H1 (cell line): Measurements from ENCODE around the gene MYBPC2. TPM values are rescaled to one million over a fixed set of nuclear protein-coding genes. Genes with fewer than 3 reads are reported as not detected.
A peak's percentile ranks its signal among the peaks of the same experiment; 100 is the strongest.

Experiments
- CTCF ChIA-PET: fragments of 300-600 bp; sonication (Branson Sonifier 250); formaldehyde crosslinking; loops from one replicate; lab custom pipeline; 2021; ENCODE audit not compliant: partially characterized antibody; lab: Charles Lee
- POLR2A ChIA-PET: fragments of 300-600 bp; sonication (Branson Sonifier 250); formaldehyde crosslinking; loops from one replicate; lab custom pipeline; 2021; ENCODE audit warnings: inconsistent platforms; ENCODE audit not compliant: partially characterized antibody; lab: Charles Lee
- DNase-seq, 2 experiments: peaks; one replicate each; pipeline versions ENCODE4 v3.0.0 to v3.0.0-alpha.2; 2010 to 2022; ENCODE audit warnings: low spot score in 2 of 2, low read depth in 1 of 2, mixed read lengths in 1 of 2
- FAIRE-seq: peaks from 2 replicates; lab custom pipeline; 2011; peaks lifted over from hg19 to GRCh38; lab: Jason Lieb, UNC
- H2AFZ ChIP-seq: 2 replicates; pipeline ENCODE4 v1.8.1; 2012; ENCODE audit warnings: low read length, inconsistent platforms
- H2AK5ac ChIP-seq: 2 replicates; pipeline ENCODE4 v1.6.1; 2013; ENCODE audit warnings: low read depth, low read length
- H2BK120ac ChIP-seq: replicated peaks from 2 replicates; pipeline ENCODE3; 2013; ENCODE audit warnings: low read depth, low read length, inconsistent platforms
- H2BK12ac ChIP-seq: 2 replicates; pipeline ENCODE4 v1.6.1; 2013; ENCODE audit warnings: low read depth, low read length
- H2BK15ac ChIP-seq: 2 replicates; pipeline ENCODE4 v1.6.1; 2013; ENCODE audit warnings: low read length
- H2BK20ac ChIP-seq: 2 replicates; pipeline ENCODE4 v1.6.1; 2013; ENCODE audit warnings: low read length
- H2BK5ac ChIP-seq: 2 replicates; pipeline ENCODE4 v1.6.1; 2013; ENCODE audit warnings: low read depth, low read length
- H3K14ac ChIP-seq: 2 replicates; pipeline ENCODE4 v1.6.1; 2013; ENCODE audit warnings: inconsistent platforms; ENCODE audit not compliant: insufficient read length
- H3K18ac ChIP-seq: 2 replicates; pipeline ENCODE4 v1.6.1; 2013; ENCODE audit warnings: low read length; ENCODE audit errors: extremely low read depth
- H3K23ac ChIP-seq: 2 replicates; pipeline ENCODE4 v1.6.1; 2013; ENCODE audit warnings: inconsistent platforms; ENCODE audit not compliant: insufficient read length
- H3K23me2 ChIP-seq: 2 replicates; pipeline ENCODE4 v1.6.1; 2013; ENCODE audit warnings: low read depth, low read length
- H3K27ac ChIP-seq: 2 replicates; pipeline ENCODE4 v1.6.1; 2011; ENCODE audit warnings: low read depth, low read length, inconsistent platforms
- H3K27me3 ChIP-seq, 4 experiments: replicated peaks in 1 of 4; 1 replicate in 1 of 4; 2 replicates in 3 of 4; pipeline versions ENCODE4 v1.6.1 to v1.8.1; 2011 to 2013; ENCODE audit warnings: low read length in 3 of 4, mild to moderate bottlenecking in 3 of 4, inconsistent platforms in 2 of 4, mixed read lengths in 2 of 4, moderate library complexity in 1 of 4; ENCODE audit not compliant: control insufficient read depth in 3 of 4, insufficient read depth in 3 of 4; ENCODE audit errors: extremely low read depth in 1 of 4
- H3K36me3 ChIP-seq, 4 experiments: 2 replicates each; pipeline versions ENCODE4 v1.6.1 to v1.8.1; 2011 to 2013; ENCODE audit warnings: mild to moderate bottlenecking in 4 of 4, low read length in 3 of 4, moderate library complexity in 2 of 4, control low read depth in 1 of 4, inconsistent platforms in 1 of 4; ENCODE audit not compliant: insufficient read depth in 4 of 4, control insufficient read depth in 2 of 4
- H3K4ac ChIP-seq: replicated peaks from 2 replicates; pipeline ENCODE3; 2013; ENCODE audit warnings: low read length, low read depth, mixed read lengths, inconsistent platforms; ENCODE audit not compliant: insufficient read length
- H3K4me1 ChIP-seq, 4 experiments: replicated peaks in 1 of 4; 1 replicate in 1 of 4; 2 replicates in 3 of 4; pipeline versions ENCODE4 v1.6.1 to v1.8.1; 2011 to 2013; ENCODE audit warnings: low read length in 3 of 4, inconsistent platforms in 2 of 4, mixed read lengths in 1 of 4; ENCODE audit not compliant: insufficient read depth in 4 of 4, control insufficient read depth in 3 of 4
- H3K4me2 ChIP-seq, 2 experiments: 2 replicates each; pipeline versions ENCODE4 v1.6.1 to v1.8.1; 2011 to 2013; ENCODE audit warnings: low read depth in 2 of 2, low read length in 2 of 2, control low read depth in 1 of 2, inconsistent platforms in 1 of 2, mild to moderate bottlenecking in 1 of 2; ENCODE audit not compliant: insufficient read depth in 1 of 2
- H3K4me3 ChIP-seq, 4 experiments: fragments of 200-600, 300-600 bp in 1 of 4; sonication (generic), shearing (Covaris generic), sonication (Bioruptor Twin) in 1 of 4; 2 replicates each; pipeline versions ENCODE4 v1.5.1 to v1.8.1; 2011 to 2016; ENCODE audit warnings: low read length in 4 of 4, low read depth in 3 of 4, control low read depth in 2 of 4, inconsistent platforms in 2 of 4, mild to moderate bottlenecking in 2 of 4, mixed read lengths in 1 of 4, moderate library complexity in 1 of 4; ENCODE audit not compliant: insufficient read depth in 2 of 4; ENCODE audit errors: extremely low read depth in 1 of 4
- H3K56ac ChIP-seq: replicated peaks from 2 replicates; pipeline ENCODE3; 2013; ENCODE audit warnings: low read depth, mild to moderate bottlenecking, mixed read lengths, low read length, inconsistent platforms; ENCODE audit not compliant: insufficient read length
- H3K79me1 ChIP-seq: 2 replicates; pipeline ENCODE4 v1.6.1; 2013; ENCODE audit warnings: low read depth, low read length, control low read depth
- H3K79me2 ChIP-seq, 2 experiments: 2 replicates each; pipeline versions ENCODE4 v1.6.1 to v1.8.1; 2012 to 2013; ENCODE audit warnings: low read length in 2 of 2, mild to moderate bottlenecking in 2 of 2, inconsistent platforms in 1 of 2; ENCODE audit not compliant: insufficient read depth in 2 of 2, control insufficient read depth in 1 of 2
- H3K9ac ChIP-seq, 4 experiments: replicated peaks in 1 of 4; 1 replicate in 1 of 4; 2 replicates in 3 of 4; pipeline versions ENCODE4 v1.6.1 to v1.8.1; 2011 to 2013; ENCODE audit warnings: low read depth in 3 of 4, low read length in 3 of 4, control low read depth in 2 of 4, mild to moderate bottlenecking in 2 of 4, moderate library complexity in 2 of 4, inconsistent platforms in 1 of 4; ENCODE audit errors: extremely low read depth in 1 of 4
- H3K9me3 ChIP-seq, 2 experiments: 2 replicates each; pipeline versions ENCODE4 v1.6.1 to v1.8.1; 2012 to 2013; ENCODE audit warnings: mild to moderate bottlenecking in 2 of 2, moderate library complexity in 2 of 2, control low read depth in 1 of 2, inconsistent platforms in 1 of 2, low read depth in 1 of 2, low read length in 1 of 2, mixed read lengths in 1 of 2; ENCODE audit not compliant: insufficient read depth in 2 of 2
- H4K20me1 ChIP-seq, 2 experiments: replicated peaks in 1 of 2; 2 replicates each; pipeline versions ENCODE3 to v1.8.1; 2011 to 2013; ENCODE audit warnings: inconsistent platforms in 2 of 2, low read length in 2 of 2, mild to moderate bottlenecking in 1 of 2; ENCODE audit not compliant: insufficient read depth in 2 of 2, control insufficient read depth in 1 of 2
- H4K5ac ChIP-seq: 2 replicates; pipeline ENCODE4 v1.6.1; 2013; ENCODE audit warnings: low read length, low read depth, mixed read lengths, inconsistent platforms; ENCODE audit not compliant: insufficient read length
- H4K8ac ChIP-seq: 2 replicates; pipeline ENCODE4 v1.8.0; 2013; ENCODE audit warnings: mild to moderate bottlenecking, moderate library complexity, low read length, inconsistent platforms; ENCODE audit not compliant: insufficient read depth; ENCODE audit errors: extremely low read depth
- H4K91ac ChIP-seq: replicated peaks from 2 replicates; pipeline ENCODE3; 2013; ENCODE audit warnings: low read length, mixed read lengths, inconsistent platforms; ENCODE audit not compliant: insufficient read length
- CBX8 ChIP-seq: fragments of 300-800, 300-1000 bp; sonication (generic); IDR thresholded peaks from 2 replicates; pipeline ENCODE4 v1.7.1; 2016; ENCODE audit warnings: low read depth, low read length, borderline replicate concordance
- CEBPB ChIP-seq: IDR thresholded peaks from 2 replicates; pipeline ENCODE4 v1.6.1; 2012; ENCODE audit warnings: low read depth, low read length
- CHD1 ChIP-seq: IDR thresholded peaks from 2 replicates; pipeline ENCODE4 v1.6.1; 2012; ENCODE audit warnings: low read depth, low read length, improper control_type of control experiment
- CREB1 ChIP-seq: IDR thresholded peaks from 2 replicates; pipeline ENCODE4 v1.6.1; 2012; ENCODE audit warnings: inconsistent platforms
- EGR1 ChIP-seq: IDR thresholded peaks from 2 replicates; pipeline ENCODE4 v1.6.1; 2011; ENCODE audit warnings: low read depth, low read length, borderline replicate concordance
- KDM5A ChIP-seq: fragments of 200-600 bp; IDR thresholded peaks from 2 replicates; pipeline ENCODE4 v1.7.1; 2012; ENCODE audit warnings: mild to moderate bottlenecking, low read length, inconsistent platforms, mixed read lengths
- MAFK ChIP-seq: IDR thresholded peaks from 2 replicates; pipeline ENCODE4 v1.6.1; 2012; ENCODE audit warnings: low read depth, mild to moderate bottlenecking, improper control_type of control experiment, low read length
- NRF1 ChIP-seq: IDR thresholded peaks from 2 replicates; pipeline ENCODE4 v1.6.1; 2011; ENCODE audit warnings: mild to moderate bottlenecking, low read depth, low read length, improper control_type of control experiment
- TEAD4 ChIP-seq: IDR thresholded peaks from 2 replicates; pipeline ENCODE4 v1.6.1; 2012; ENCODE audit warnings: low read depth, low read length, inconsistent platforms, mixed read lengths
- YY1 ChIP-seq: IDR thresholded peaks from 2 replicates; pipeline ENCODE4 v1.6.1; 2011; ENCODE audit warnings: low read depth, mild to moderate bottlenecking, low read length
- WGBS, 2 experiments: shearing (Covaris generic) in 1 of 2; methylation state at CpG; one replicate each; pipeline versions ENCODE4 v1.1.6 to v1.1.7; 2013 to 2015; ENCODE audit warnings: low lambda C conversion rate in 2 of 2, mixed read lengths in 2 of 2, inconsistent platforms in 1 of 2, low coverage in 1 of 2, missing lambda C conversion rate in 1 of 2; ENCODE audit not compliant: insufficient replicate concordance in 2 of 2, insufficient coverage in 1 of 2, insufficient read length in 1 of 2; ENCODE audit errors: extremely low coverage in 1 of 2, missing lambda C conversion rate in 1 of 2; 5-methylcytosine and 5-hydroxymethylcytosine counted together
- polyA plus RNA-seq, 7 experiments: library from polyadenylated mRNA; depleted of rRNA in 3 of 7; stranded (reverse) in 5 of 7; unstranded in 2 of 7; fragments of >200 nt in 5 of 7; fragments of 200-250 nt in 2 of 7; gene quantifications; 1 replicate in 5 of 7; 2 replicates in 1 of 7; 4 replicates in 1 of 7; pipeline versions ENCODE4 v1.2.1 to v1.2.3, GENCODE V29; 2011 to 2013; ENCODE audit warnings: missing spikeins in 2 of 7, mixed read lengths in 2 of 7
- total RNA-seq: library from RNA; stranded (reverse); fragmentation: NEBNext Ultra II Directional; extraction: Animal tissue kit (Norgen Biotek cat#: 25700); gene quantifications from 2 replicates; pipeline ENCODE4 v1.2.1, GENCODE V29; 2021
- TF ChIP-seq, protein P1 (sequence below): IDR thresholded peaks from 2 replicates; pipeline ENCODE4 v1.6.1; 2012; ENCODE audit warnings: inconsistent platforms
- TF ChIP-seq, protein P2 (sequence below): IDR thresholded peaks from 2 replicates; pipeline ENCODE4 v1.6.1; 2011; ENCODE audit warnings: low read depth, mild to moderate bottlenecking, low read length; ENCODE audit not compliant: insufficient read depth

The MYBPC2 gene
- total and polyA plus RNA-seq, 2 of the 8 experiments (the other 6 are each of a cell fraction or from before 2014, with no cell fraction given) = 1.8 to 3.1 TPM

DNA sequence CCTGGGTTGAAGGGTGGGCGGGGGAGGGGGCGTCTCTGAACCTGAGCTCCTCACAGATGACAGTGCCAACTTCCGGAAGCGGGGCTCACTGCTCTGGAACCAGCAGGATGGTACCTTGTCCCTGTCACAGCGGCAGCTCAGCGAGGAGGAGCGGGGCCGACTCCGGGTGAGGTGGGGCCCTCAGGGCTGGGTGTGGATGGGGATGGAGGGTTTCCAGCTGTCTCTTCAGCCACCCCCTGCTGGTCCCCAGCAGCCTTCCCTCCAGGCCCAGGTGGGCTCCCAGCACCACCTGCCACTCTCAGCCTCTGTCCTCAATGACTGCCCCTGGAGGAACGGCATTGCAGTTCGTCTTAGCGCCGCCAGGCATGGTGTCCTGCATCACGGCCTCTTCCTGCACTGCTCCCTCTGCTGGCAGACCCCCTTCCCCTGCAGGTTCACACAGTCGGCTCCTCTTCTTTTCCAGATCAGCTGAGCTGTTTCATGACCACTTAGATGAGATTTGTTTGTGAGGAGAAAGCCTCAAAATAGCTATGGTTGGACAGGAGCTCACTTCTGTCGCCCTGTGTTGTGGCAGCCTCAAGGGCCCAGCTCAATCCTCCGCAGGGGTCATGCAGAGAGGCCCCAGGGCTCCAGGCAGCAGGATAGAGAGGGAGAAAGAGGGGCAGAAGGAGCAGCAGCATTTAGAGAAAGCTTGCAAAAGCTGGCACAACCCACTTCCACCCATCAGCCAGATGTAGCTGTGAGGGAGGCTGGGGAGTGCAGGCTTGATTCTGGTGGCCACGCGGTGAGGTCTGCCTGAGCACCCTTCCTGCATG, 46.4 kb downstream of the MYBPC2 start:
- no peak overlapping the region for H3K18ac ChIP-seq
- peak; percentile 72 for FAIRE-seq
- no peak overlapping the region for H2AK5ac ChIP-seq
- TF ChIP-seq CHD1 (no peak), KDM5A (no peak), TEAD4 (no peak), CEBPB (no peak), NRF1 (no peak), CBX8 (no peak), MAFK (no peak), YY1 (peak; percentile 53; the same call in 1 of the 2 replicates), CREB1 (peak; percentile 55), EGR1 (no peak)
- TF ChIP-seq, protein P1, sequence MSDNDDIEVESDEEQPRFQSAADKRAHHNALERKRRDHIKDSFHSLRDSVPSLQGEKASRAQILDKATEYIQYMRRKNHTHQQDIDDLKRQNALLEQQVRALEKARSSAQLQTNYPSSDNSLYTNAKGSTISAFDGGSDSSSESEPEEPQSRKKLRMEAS = peak; percentile 52; the same call in 1 of the 2 replicates
- TF ChIP-seq, protein P2, sequence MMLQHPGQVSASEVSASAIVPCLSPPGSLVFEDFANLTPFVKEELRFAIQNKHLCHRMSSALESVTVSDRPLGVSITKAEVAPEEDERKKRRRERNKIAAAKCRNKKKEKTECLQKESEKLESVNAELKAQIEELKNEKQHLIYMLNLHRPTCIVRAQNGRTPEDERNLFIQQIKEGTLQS = no peak

More for the DNA sequence above, 46.4 kb downstream of the MYBPC2 start:
- no peaks in the 10 kb centered on the region for H3K4me1 ChIP-seq
- H4K5ac ChIP-seq = no peak overlapping the region
- no peak overlapping the region for H2BK5ac ChIP-seq
- no peak overlapping the region for H2BK12ac ChIP-seq
- H3K23ac ChIP-seq = no peak overlapping the region
- H3K4me2 ChIP-seq = no peak overlapping the region
- H3K27me3 ChIP-seq = no peaks in the 10 kb centered on the region; a peak in 1 of 7 replicates
- H3K27ac ChIP-seq = no peak overlapping the region
- peaks cover 3 to 6% of the 10 kb centered on the region in 2 experiments; a peak in 3 of 4 replicates for H3K9me3 ChIP-seq
- H4K8ac ChIP-seq = no peak overlapping the region
- H3K79me1 ChIP-seq = peaks cover 10% of the 10 kb centered on the region
- peak in 1 of 2 experiments; percentile 82 for DNase-seq
- peaks cover 2% of the 10 kb centered on the region; the same call in 1 of the 2 replicates for H3K23me2 ChIP-seq
- no peak overlapping the region for H2BK15ac ChIP-seq
- H3K36me3 ChIP-seq = peaks cover 2 to 51% (median 12%) of the 10 kb centered on the region in 4 experiments; a peak in 6 of 8 replicates
- 88% methylated on average over 12 of the region's 19 CpGs; no CpG with 5 or more reads in 1 of the 2 experiments for WGBS, 2 experiments
- H4K20me1 ChIP-seq = peaks cover 7 to 8% of the 10 kb centered on the region in 2 experiments
- H3K79me2 ChIP-seq = peaks cover 4 to 16% of the 10 kb centered on the region in 2 experiments; a peak in 3 of 4 replicates
- no peak overlapping the region for H2BK20ac ChIP-seq
- ChIA-PET POLR2A (interaction anchor here (0.7 to 2.5 kb wide), 13 partner anchors 11 to 146 kb away, joined by 3 to 8 read pairs (median 3); partner anchors contain the start of genes JOSD2, NR1H2 and POLD1), CTCF (interaction anchor here (0.9 to 2.6 kb wide), 32 partner anchors 9 to 300 kb away, joined by 3 to 18 read pairs (median 5); partner anchors contain the start of gene JOSD2)
- no peak overlapping the region for H3K14ac ChIP-seq
- H3K4ac ChIP-seq = no peak overlapping the region
- no peak overlapping the region for H2BK120ac ChIP-seq
- H3K56ac ChIP-seq = no peak overlapping the region
- H3K9ac ChIP-seq = no peak overlapping the region
- H2AFZ ChIP-seq = no peak overlapping the region
- H4K91ac ChIP-seq = no peak overlapping the region
- no peak overlapping the region for H3K4me3 ChIP-seq
